ENCODE data around the gene RB1. TPM values are rescaled to one million over a fixed set of nuclear protein-coding genes. Genes with fewer than 3 reads are reported as not detected.

The RB1 gene
- total and polyA plus RNA-seq, 2 donors (not counting 3 experiments of a cell fraction or from before 2014, with no cell fraction given): 8.0 to 41.2 TPM

DNA sequence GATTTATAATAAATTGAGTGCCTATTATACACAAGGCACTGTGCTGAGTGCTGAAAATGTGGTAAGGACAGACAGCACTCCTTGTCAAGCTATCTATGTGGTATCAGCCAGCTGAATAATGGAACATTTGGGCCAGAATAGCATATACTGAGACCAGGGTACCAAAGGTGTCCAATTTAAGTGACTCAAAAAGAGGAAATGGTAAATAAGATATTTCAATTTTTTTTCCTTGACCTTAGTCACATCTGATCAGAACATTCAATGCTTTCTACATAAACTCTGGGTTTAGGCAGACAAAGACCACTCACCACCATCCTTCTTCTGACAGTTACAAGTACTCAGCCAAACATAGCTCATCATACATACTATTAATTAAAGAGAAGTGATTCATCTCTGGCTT, 186.1 kb downstream of the RB1 start:
- ChIA-PET CTCF (interaction anchor here (1.0 kb wide), 1 partner anchor 90 kb away, joined by 5 read pairs; no protein-coding TSS in a partner anchor), POLR2A (no interaction called here)
- Histone ChIP-seq H3K4me1 (ENCODE audit: control insufficient read depth, extremely low read depth, insufficient read depth, low read length) (peaks cover 34% of the 10 kb centered on the region), H3K4me3 (replicated peaks in 1 of 3; ENCODE audit: insufficient read depth in 1 of 3, low read depth in 1 of 3, low read length in 3 of 3) (no peak overlapping the region), H3K9ac (replicated peaks; ENCODE audit: extremely low read depth, insufficient read depth, low read length) (no peak overlapping the region), H3K27ac (ENCODE audit: insufficient read depth, low read depth, low read length) (no peak overlapping the region), H3K9me3 (replicated peaks; ENCODE audit: control insufficient read depth, insufficient read depth, low read length) (no peaks in the 10 kb centered on the region), H3K36me3 (ENCODE audit: control insufficient read depth in 2 of 2, extremely low read depth in 1 of 2, insufficient read depth in 2 of 2, low read length in 2 of 2) (no peaks in the 10 kb centered on the region), H3K4me2 (ENCODE audit: insufficient read depth, low read length) (no peak overlapping the region), H4K20me1 (replicated peaks; ENCODE audit: control insufficient read depth, extremely low read depth, insufficient read depth, low read length) (no peaks in the 10 kb centered on the region), H3K9me1 (replicated peaks; ENCODE audit: control insufficient read depth, extremely low read depth, insufficient read depth, low read length) (no peaks in the 10 kb centered on the region), H2AFZ (ENCODE audit: low read depth, low read length) (no peak overlapping the region), H3K27me3 (ENCODE audit: control insufficient read depth in 2 of 2, insufficient read depth in 2 of 2, low read length in 2 of 2) (no peaks in the 10 kb centered on the region), H3K79me2 (ENCODE audit: control insufficient read depth, insufficient read depth, low read length) (no peaks in the 10 kb centered on the region)
- DNase-seq (ENCODE audit: low read depth, low spot score) (no peak), FAIRE-seq (no peak)
- no TSS peak for BruUV-seq (replicated peaks)
- intact Hi-C loops (cut with micrococcal nuclease): no loop called here
- no peak for TF ChIP-seq EZH2 (IDR thresholded peaks at IDR 0.05; ENCODE audit: borderline replicate concordance, low read depth, low read length, severe bottlenecking)
- dilution Hi-C loops (cut with MboI; ENCODE audit: extremely low pct_ligation_motif_present, low sequenced_read_pairs): no loop called here

DNA sequence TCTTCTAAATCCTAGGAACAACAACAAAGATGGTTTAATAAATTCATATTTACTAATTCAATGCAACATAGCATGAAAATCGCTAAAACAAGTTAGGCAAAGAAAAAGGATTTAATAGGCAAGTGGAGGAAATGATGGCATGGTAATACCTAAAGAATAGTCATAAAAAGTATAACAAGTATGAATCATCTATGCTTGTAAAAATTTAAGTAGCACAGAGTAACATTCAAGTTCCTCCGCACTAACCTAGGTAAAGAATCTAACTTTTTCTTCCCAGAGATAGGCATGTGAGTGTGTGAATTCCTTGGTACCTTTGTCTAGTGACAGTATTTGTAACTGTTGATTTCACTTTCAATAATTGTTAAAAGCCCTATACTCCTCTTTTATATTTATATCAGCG, 186.7 kb downstream of the RB1 start:
- POLR2A ChIA-PET: no interaction called here
- no peaks in the 10 kb centered on the region for H3K9me3 ChIP-seq (replicated peaks; ENCODE audit: control insufficient read depth, insufficient read depth, low read length)
- no peak for FAIRE-seq

More for the DNA sequence above, 186.7 kb downstream of the RB1 start:
- Histone ChIP-seq H3K9ac (replicated peaks; ENCODE audit: extremely low read depth, insufficient read depth, low read length) (no peak overlapping the region), H3K4me2 (ENCODE audit: insufficient read depth, low read length) (no peak overlapping the region), H3K27ac (ENCODE audit: insufficient read depth, low read depth, low read length) (no peak overlapping the region), H2AFZ (ENCODE audit: low read depth, low read length) (no peak overlapping the region), H3K79me2 (ENCODE audit: control insufficient read depth, insufficient read depth, low read length) (no peaks in the 10 kb centered on the region), H3K36me3 (ENCODE audit: control insufficient read depth in 2 of 2, extremely low read depth in 1 of 2, insufficient read depth in 2 of 2, low read length in 2 of 2) (no peaks in the 10 kb centered on the region), H3K4me1 (ENCODE audit: control insufficient read depth, extremely low read depth, insufficient read depth, low read length) (peaks cover 38% of the 10 kb centered on the region), H3K9me1 (replicated peaks; ENCODE audit: control insufficient read depth, extremely low read depth, insufficient read depth, low read length) (no peaks in the 10 kb centered on the region), H3K27me3 (ENCODE audit: control insufficient read depth in 2 of 2, insufficient read depth in 2 of 2, low read length in 2 of 2) (no peaks in the 10 kb centered on the region), H3K4me3 (replicated peaks in 1 of 3; ENCODE audit: insufficient read depth in 1 of 3, low read depth in 1 of 3, low read length in 3 of 3) (no peak overlapping the region), H4K20me1 (replicated peaks; ENCODE audit: control insufficient read depth, extremely low read depth, insufficient read depth, low read length) (no peaks in the 10 kb centered on the region)
- no peak for DNase-seq (ENCODE audit: low read depth, low spot score)
- CTCF ChIA-PET: interaction anchor here (1.0 kb wide), 1 partner anchor 90 kb away, joined by 5 read pairs; no protein-coding TSS in a partner anchor
- intact Hi-C loops (cut with micrococcal nuclease): no loop called here
- dilution Hi-C loops (cut with MboI; ENCODE audit: extremely low pct_ligation_motif_present, low sequenced_read_pairs): no loop called here
- no TSS peak for BruUV-seq (replicated peaks)
- TF ChIP-seq FOS (IDR thresholded peaks at IDR 0.05; ENCODE audit: borderline replicate concordance, insufficient read depth, low read length) (no peak), JUN (IDR thresholded peaks at IDR 0.05; ENCODE audit: borderline replicate concordance, insufficient read depth, insufficient read length, low read depth) (no peak), POLR2AphosphoS5 (IDR thresholded peaks at IDR 0.05; ENCODE audit: insufficient read depth, low read depth, low read length) (no peak), MYC (IDR thresholded peaks at IDR 0.05; ENCODE audit: low read depth, low read length) (no peak), GATA2 (IDR thresholded peaks at IDR 0.05; ENCODE audit: insufficient read depth, insufficient read length, low read depth, low read length) (no peak)
- TF ChIP-seq, protein P1, sequence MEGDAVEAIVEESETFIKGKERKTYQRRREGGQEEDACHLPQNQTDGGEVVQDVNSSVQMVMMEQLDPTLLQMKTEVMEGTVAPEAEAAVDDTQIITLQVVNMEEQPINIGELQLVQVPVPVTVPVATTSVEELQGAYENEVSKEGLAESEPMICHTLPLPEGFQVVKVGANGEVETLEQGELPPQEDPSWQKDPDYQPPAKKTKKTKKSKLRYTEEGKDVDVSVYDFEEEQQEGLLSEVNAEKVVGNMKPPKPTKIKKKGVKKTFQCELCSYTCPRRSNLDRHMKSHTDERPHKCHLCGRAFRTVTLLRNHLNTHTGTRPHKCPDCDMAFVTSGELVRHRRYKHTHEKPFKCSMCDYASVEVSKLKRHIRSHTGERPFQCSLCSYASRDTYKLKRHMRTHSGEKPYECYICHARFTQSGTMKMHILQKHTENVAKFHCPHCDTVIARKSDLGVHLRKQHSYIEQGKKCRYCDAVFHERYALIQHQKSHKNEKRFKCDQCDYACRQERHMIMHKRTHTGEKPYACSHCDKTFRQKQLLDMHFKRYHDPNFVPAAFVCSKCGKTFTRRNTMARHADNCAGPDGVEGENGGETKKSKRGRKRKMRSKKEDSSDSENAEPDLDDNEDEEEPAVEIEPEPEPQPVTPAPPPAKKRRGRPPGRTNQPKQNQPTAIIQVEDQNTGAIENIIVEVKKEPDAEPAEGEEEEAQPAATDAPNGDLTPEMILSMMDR (IDR thresholded peaks at IDR 0.05; ENCODE audit: extremely low read depth in 1 of 2, insufficient read depth in 1 of 2, low read depth in 1 of 2, low read length in 2 of 2): no peak

Data from endothelial cell of umbilical vein (primary cell).